Choroid plexus epithelial cell (primary cell): ENCODE data around the gene SNF8.

ENCODE experiments used
- DNase-seq: peaks from one replicate; pipeline ENCODE4 v3.0.0-alpha.2; 2010; ENCODE audit warnings: low read depth
- H3K4me3 ChIP-seq: 2 replicates; pipeline ENCODE4 v1.5.1; 2011; ENCODE audit warnings: low read depth, mild to moderate bottlenecking, control low read depth, low read length, moderate library complexity
- TF ChIP-seq, protein P1 (sequence below): conservative IDR thresholded peaks from 2 replicates; pipeline ENCODE4 v1.5.1; 2011; ENCODE audit warnings: low read depth, mild to moderate bottlenecking, control low read depth, inconsistent platforms, low read length, moderate library complexity

Gene SNF8, protein sequence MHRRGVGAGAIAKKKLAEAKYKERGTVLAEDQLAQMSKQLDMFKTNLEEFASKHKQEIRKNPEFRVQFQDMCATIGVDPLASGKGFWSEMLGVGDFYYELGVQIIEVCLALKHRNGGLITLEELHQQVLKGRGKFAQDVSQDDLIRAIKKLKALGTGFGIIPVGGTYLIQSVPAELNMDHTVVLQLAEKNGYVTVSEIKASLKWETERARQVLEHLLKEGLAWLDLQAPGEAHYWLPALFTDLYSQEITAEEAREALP

DNA sequence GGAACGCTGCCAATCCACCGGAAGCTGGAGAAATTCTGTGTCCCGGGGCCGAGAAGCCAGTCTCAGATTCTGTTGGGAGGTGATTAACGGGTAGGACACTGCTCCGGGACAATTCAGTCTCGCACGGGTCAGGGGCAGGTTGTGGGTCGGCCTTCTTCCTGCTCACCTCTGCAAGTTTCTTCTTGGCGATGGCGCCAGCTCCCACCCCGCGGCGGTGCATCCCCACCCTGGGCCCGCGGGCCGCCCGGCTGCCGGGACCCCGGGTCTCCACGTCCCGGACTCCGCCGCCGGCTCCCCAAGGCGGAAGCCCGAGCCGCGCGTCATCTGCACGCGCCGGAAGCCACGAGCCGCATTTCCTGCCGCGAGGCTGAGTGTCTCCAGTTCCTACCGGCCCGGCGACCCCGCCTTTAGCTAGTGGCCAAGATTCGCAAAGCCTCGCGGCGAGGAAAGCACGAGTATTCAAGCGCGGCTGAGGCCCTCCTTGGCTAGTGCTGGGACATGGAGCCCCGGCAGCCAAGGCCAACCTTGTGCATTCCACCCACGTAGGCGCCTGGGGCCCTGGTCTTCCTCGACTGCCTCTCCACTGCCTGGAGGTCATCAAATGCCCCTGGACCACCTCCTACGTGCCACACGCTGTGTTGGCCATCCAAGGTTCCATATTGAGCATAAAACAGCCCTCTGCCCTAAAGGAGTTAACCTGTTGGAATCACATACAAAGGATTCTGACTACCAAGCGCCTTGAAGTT is at the start of gene SNF8:
Gene SNF8, minus strand, starts transcription at position 328 of the 746 bp plus-strand sequence. Its CDS starts 108 bp downstream, at position 220.
- H3K4me3 ChIP-seq: peak within 1 kb of the TSS; percentile 71
- peak; percentile 91 for DNase-seq
- TF ChIP-seq, protein P1, sequence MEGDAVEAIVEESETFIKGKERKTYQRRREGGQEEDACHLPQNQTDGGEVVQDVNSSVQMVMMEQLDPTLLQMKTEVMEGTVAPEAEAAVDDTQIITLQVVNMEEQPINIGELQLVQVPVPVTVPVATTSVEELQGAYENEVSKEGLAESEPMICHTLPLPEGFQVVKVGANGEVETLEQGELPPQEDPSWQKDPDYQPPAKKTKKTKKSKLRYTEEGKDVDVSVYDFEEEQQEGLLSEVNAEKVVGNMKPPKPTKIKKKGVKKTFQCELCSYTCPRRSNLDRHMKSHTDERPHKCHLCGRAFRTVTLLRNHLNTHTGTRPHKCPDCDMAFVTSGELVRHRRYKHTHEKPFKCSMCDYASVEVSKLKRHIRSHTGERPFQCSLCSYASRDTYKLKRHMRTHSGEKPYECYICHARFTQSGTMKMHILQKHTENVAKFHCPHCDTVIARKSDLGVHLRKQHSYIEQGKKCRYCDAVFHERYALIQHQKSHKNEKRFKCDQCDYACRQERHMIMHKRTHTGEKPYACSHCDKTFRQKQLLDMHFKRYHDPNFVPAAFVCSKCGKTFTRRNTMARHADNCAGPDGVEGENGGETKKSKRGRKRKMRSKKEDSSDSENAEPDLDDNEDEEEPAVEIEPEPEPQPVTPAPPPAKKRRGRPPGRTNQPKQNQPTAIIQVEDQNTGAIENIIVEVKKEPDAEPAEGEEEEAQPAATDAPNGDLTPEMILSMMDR: no peak

DNA sequence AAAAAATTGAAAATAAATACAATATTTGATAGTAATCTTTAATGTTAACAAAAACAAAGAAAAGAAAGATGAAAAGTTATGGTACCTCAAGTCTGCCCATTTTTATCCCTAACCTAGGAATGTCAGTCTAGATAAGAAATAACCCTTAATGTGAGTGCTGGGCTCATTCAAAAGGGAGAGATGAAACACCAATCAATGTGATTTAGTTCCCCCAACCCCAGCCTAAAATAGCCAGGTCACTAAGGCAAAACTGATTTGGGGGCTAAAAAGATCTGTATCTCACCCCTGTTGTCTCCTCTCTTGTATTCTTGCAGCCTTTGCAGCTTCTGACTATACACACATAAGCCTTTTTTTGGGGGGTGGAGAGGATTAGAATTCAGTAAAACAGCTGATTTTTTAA is 49.3 kb upstream of the SNF8 start:
- H3K4me3 ChIP-seq: no peak overlapping the region
- DNase-seq: no peak
- TF ChIP-seq, protein P1: no peak

DNA sequence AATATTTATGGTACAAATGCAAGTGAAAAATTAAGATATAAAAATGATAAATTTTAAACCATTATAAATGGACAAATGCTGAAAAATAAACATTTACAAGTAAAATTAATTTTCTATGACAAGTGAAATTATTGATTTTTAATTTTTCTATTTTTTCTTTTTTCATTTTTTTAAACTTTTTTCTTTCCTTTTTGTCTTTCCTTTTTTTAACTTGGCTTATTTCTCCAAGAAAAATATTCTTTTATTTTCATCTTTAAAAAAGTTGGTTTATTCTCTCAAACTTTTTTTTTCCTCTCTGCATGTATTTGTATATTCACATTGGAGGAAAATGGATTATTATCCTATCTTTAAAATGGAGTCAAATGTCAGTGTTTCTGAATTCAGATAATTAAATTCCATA is 48.7 kb upstream of the SNF8 start:
- H3K4me3 ChIP-seq: no peak overlapping the region
- TF ChIP-seq, protein P1: no peak
- DNase-seq: no peak

DNA sequence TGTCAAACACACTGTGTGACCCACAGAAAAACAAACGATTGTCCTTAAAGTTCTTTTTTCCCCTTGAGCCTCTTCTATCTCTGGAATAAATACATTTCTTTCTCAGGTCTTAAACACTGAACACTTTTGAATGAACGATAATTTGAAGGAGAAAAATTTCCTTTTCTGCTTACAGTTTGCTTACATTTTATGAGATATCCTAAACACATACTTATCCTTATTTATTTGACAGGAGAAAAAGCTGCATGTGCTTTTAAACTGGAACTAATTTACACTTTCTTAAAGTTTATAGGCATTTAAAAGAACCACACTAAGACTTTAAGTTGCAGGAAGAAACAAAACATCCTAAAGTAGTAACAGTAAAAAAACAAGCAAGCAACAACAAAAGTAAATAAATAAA is 47.8 kb upstream of the SNF8 start:
- TF ChIP-seq, protein P1: no peak
- DNase-seq: no peak

DNA sequence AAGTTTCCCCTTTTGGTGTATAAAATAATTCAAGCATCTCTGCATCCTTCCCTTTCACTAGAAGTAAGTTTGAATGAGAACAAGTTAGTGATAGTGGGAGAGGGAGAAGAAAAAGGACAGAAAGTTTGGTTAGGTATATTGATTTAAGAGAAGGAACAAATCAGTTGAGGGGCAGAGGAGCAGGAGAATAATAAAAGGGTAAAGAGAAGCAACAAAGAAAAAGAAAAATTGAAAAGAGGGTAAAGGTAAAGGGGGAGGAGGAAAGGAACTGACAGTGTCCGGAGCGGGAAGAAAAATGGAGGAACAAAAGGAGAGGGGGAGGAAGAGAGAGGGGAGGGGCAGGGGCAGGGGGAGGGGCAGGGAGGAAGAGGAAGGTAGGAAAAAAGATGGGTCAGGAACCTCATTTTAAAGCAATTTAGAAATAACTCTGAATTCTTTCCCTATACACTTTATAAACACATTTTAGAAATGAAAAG is 46.3 kb upstream of the SNF8 start:
- TF ChIP-seq, protein P1: no peak
- H3K4me3 ChIP-seq: no peak overlapping the region
- DNase-seq: no peak

More for the DNA sequence above, 47.8 kb upstream of the SNF8 start:
- H3K4me3 ChIP-seq: no peak overlapping the region

DNA sequence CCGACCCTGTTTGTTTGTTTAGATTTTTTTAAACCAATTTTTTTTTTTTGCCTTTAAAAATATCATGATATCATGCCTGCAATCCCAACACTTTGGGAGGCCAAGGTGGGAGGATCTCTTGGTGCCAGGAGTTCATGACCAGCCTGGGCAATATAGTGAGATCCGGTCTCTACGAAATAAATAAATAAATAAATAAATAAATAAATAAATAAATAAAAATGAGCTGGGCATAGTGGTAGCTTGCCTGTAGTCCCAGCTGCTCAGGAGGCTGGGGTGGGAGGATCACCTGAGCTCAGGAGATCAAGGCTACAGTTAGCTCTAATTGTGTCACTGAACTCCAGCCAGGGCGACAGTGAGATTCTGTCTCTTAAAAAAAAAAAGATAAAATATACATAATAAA is 44.5 kb upstream of the SNF8 start:
- TF ChIP-seq, protein P1: no peak
- no peak for DNase-seq
- no peak overlapping the region for H3K4me3 ChIP-seq
